ENCODE measurements around the gene MTERF4. TPM values are rescaled to one million over a fixed set of nuclear protein-coding genes. Genes with fewer than 3 reads are reported as not detected.
A peak's percentile ranks its signal among the peaks of the same experiment; 100 is the strongest.

MTERF4 gene
- polyA plus RNA-seq, 2 of the 4 experiments (the other 2 are of a cell fraction), result 44.9 to 47.1 TPM

DNA sequence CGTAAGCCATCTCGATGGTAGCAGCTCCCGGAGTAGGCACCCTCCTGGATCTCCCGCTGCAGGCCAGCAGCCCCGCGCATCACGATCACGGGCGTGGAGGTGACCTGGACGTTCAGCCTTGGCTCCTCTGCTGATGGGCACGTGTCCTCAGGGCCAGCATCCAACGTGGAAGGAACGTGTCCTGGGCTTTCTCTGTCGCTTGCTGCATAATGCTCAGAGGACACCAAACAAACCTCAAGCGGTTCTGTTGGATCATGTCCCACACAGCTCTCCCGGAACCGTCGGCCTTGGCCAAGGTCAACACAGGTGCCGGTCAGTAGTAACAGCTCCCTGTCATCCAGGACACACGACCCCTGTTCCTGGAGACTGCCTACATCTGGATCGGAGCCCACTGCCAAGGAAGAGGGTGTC is 24.1 kb upstream of the MTERF4 start (continued):
- no peak for TF ChIP-seq HEYL (CRISPR knock-in tag; IDR thresholded peaks at IDR 0.05)
- no peak for TF ChIP-seq MYC (IDR thresholded peaks at IDR 0.05; ENCODE audit: borderline replicate concordance, low read length)
- TF ChIP-seq, protein P1, sequence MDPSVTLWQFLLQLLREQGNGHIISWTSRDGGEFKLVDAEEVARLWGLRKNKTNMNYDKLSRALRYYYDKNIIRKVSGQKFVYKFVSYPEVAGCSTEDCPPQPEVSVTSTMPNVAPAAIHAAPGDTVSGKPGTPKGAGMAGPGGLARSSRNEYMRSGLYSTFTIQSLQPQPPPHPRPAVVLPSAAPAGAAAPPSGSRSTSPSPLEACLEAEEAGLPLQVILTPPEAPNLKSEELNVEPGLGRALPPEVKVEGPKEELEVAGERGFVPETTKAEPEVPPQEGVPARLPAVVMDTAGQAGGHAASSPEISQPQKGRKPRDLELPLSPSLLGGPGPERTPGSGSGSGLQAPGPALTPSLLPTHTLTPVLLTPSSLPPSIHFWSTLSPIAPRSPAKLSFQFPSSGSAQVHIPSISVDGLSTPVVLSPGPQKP (IDR thresholded peaks at IDR 0.05; ENCODE audit: low read depth, low read length), result no peak
- no peak for TF ChIP-seq ZFP36 (IDR thresholded peaks at IDR 0.05; ENCODE audit: borderline replicate concordance, partially characterized antibody)
- TF ChIP-seq ZC3H11A (IDR thresholded peaks at IDR 0.05), result no peak

DNA sequence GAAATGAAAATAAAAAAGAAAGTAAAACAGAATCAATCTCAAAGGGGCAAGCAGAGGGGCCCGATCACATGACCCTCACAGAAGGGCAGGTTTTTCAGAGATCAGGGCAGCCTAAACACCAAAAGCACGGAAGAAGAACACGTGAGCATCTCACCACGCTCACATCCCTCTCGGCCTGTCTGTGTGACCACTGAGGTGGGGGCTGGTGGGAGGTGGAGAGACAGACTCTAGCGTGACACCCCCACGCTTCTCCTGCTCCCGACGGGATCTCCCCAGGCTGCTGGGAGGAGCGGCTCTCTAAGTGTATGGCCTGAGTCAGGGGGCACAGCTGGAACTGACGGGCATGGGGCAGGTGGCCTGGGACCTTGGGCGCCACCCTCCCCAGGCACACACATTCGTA is 23.5 kb upstream of the MTERF4 start:
- DNase-seq (ENCODE audit: low read depth in 1 of 2, low spot score in 1 of 2), result no peak
- no peak overlapping the region for H3K4me2 ChIP-seq
- no peaks in the 10 kb centered on the region for H3K4me1 ChIP-seq
- ATAC-seq, result no peak
- TF ChIP-seq CBX8 (IDR thresholded peaks at IDR 0.05) (no peak), RCOR1 (IDR thresholded peaks at IDR 0.05; ENCODE audit: low read depth, low read length) (no peak), BHLHE40 (IDR thresholded peaks at IDR 0.05; ENCODE audit: low read depth, low read length) (no peak)
- no peak overlapping the region for H3K27ac ChIP-seq
- ChIA-PET POLR2A (no interaction called here), CTCF (interaction anchor here (0.6 kb wide), 1 partner anchor 275 kb away, joined by 3 read pairs; no protein-coding TSS in a partner anchor)
- no peak overlapping the region for H3K4me3 ChIP-seq
- no peaks in the 10 kb centered on the region for H3K9me3 ChIP-seq
- 95% methylated on average over 13 of the region's 13 CpGs for WGBS (ENCODE audit: missing lambda C conversion rate)
- FAIRE-seq, result no peak

DNA sequence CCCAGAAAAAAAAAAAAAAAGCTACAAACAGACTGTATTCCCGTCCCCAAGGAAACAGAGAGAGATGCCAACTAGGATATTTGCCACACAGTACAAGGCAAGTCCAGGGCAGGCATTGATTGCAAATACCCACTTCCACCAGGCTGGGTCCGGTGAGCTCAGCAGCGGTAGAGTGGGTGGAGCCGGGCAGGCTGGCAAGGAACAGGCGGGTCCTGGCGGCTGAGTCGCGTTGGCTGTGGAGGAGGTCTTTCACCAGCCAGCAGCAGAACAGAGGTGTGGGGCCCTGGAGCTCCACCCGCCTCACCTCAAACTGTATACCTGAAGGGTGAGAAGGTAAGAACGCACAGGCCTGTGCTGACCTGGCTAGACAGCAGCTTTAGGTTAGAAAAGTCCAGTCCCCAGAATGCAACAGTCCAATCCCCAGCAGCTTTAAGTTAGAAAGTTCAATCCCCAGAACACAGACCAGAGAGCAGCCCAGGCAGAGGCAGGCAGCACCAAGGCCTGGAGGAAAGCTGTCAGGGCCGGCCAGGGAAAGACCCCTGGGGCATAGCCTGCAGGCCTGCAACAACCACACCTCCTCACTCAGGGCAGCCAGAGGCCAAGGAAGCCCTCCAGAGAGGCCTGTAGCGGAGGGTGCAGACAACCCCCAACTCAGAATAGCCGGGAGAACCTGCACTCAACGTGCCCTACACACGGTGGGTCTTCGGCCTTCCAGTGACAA is 21.9 kb upstream of the MTERF4 start:
- TF ChIP-seq, protein P2, sequence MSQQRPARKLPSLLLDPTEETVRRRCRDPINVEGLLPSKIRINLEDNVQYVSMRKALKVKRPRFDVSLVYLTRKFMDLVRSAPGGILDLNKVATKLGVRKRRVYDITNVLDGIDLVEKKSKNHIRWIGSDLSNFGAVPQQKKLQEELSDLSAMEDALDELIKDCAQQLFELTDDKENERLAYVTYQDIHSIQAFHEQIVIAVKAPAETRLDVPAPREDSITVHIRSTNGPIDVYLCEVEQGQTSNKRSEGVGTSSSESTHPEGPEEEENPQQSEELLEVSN (IDR thresholded peaks at IDR 0.05; ENCODE audit: borderline replicate concordance, low read depth), result no peak
- TF ChIP-seq EHF (CRISPR knock-in tag; IDR thresholded peaks at IDR 0.05) (no peak), POLR2AphosphoS2 (conservative IDR thresholded peaks at IDR 0.05; ENCODE audit: low read length) (no peak), KDM1A (IDR thresholded peaks at IDR 0.05; ENCODE audit: low read depth) (no peak), CHD2 (IDR thresholded peaks at IDR 0.05; ENCODE audit: low read length, partially characterized antibody) (no peak), NFE2L2 (conservative IDR thresholded peaks at IDR 0.05; ENCODE audit: low read length) (no peak), MYC (IDR thresholded peaks at IDR 0.05; ENCODE audit: borderline replicate concordance, low read length) (no peak), BHLHE40 (IDR thresholded peaks at IDR 0.05; ENCODE audit: low read depth, low read length) (no peak), FOSB (CRISPR knock-in tag; IDR thresholded peaks at IDR 0.05) (no peak), CBX8 (IDR thresholded peaks at IDR 0.05) (no peak)
- TF ChIP-seq, protein P3, sequence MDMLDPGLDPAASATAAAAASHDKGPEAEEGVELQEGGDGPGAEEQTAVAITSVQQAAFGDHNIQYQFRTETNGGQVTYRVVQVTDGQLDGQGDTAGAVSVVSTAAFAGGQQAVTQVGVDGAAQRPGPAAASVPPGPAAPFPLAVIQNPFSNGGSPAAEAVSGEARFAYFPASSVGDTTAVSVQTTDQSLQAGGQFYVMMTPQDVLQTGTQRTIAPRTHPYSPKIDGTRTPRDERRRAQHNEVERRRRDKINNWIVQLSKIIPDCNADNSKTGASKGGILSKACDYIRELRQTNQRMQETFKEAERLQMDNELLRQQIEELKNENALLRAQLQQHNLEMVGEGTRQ (IDR thresholded peaks at IDR 0.05), result no peak
- CTCF ChIA-PET, result interaction anchor here (1.1 to 1.8 kb wide), 2 partner anchors 12 to 46 kb away, joined by 4 to 6 read pairs; no protein-coding TSS in a partner anchor
- Histone ChIP-seq H3K27ac (no peak overlapping the region), H3K9me3 (no peaks in the 10 kb centered on the region), H3K4me1 (no peaks in the 10 kb centered on the region), H3K4me2 (no peak overlapping the region), H3K4me3 (no peak overlapping the region)
- 91% methylated on average over 15 of the region's 16 CpGs for WGBS (ENCODE audit: missing lambda C conversion rate)
- POLR2A ChIA-PET, result interaction anchor here (1.1 kb wide), 1 partner anchor 22 kb away, joined by 3 read pairs; the partner anchor contains the start of gene MTERF4
- no peak for DNase-seq (ENCODE audit: low read depth in 1 of 2, low spot score in 1 of 2)
- FAIRE-seq, result no peak
- ATAC-seq, result peak; percentile 64 to 77; a peak in 5 of 6 replicates

DNA sequence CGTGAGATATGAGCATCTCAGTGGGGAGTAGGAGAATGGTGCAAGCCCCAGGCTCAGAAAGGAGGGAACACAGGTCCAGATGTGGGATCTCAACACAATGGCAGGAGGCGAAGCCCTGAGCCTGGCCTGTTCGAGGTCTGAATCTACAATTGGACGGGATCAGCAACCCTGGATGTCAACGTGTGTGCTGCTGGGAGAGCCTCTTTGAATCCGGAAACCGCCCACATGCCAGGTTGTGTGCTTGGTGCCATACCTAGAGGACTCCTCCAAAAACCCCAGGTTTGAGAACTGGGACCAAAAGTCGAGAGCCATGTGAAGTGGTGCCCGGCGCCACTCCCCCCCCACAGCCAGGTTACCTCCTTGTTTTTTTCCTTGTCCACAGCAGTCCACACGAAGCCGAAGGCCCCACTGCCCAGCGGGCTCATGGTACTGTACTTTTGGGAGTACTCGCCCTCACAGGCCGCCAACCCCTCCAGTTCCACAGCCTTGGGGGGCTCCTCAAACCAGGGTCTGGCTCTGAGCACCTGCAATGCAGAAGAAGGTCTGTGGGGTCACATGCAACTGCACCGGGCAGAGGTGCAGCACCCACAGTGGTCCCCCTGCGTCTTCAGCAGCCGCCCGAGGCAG is 20.4 kb upstream of the MTERF4 start:
- Histone ChIP-seq H3K27ac (no peak overlapping the region), H3K4me1 (no peaks in the 10 kb centered on the region), H3K9me3 (no peaks in the 10 kb centered on the region), H3K4me2 (no peak overlapping the region), H3K4me3 (no peak overlapping the region)
- no peak for ATAC-seq
- ChIA-PET CTCF (no interaction called here), POLR2A (no interaction called here)
- TF ChIP-seq BHLHE40 (IDR thresholded peaks at IDR 0.05; ENCODE audit: low read depth, low read length), result no peak
- no peak for TF ChIP-seq KDM1A (IDR thresholded peaks at IDR 0.05; ENCODE audit: low read depth)
- TF ChIP-seq NPAS2 (CRISPR knock-in tag; IDR thresholded peaks at IDR 0.05; ENCODE audit: borderline replicate concordance), result no peak
- TF ChIP-seq, protein P3 (IDR thresholded peaks at IDR 0.05), result no peak
- TF ChIP-seq ESRRA (IDR thresholded peaks at IDR 0.05; ENCODE audit: borderline replicate concordance, low read length), result no peak
- no peak for TF ChIP-seq ZFP36 (IDR thresholded peaks at IDR 0.05; ENCODE audit: borderline replicate concordance, partially characterized antibody)
- TF ChIP-seq KDM5A (IDR thresholded peaks at IDR 0.05), result no peak
- TF ChIP-seq RFX5 (IDR thresholded peaks at IDR 0.05), result no peak
- TF ChIP-seq, protein P4, sequence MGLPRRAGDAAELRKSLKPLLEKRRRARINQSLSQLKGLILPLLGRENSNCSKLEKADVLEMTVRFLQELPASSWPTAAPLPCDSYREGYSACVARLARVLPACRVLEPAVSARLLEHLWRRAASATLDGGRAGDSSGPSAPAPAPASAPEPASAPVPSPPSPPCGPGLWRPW (IDR thresholded peaks at IDR 0.05), result no peak
- TF ChIP-seq FOSB (CRISPR knock-in tag; IDR thresholded peaks at IDR 0.05), result no peak
- TF ChIP-seq TFCP2L1 (CRISPR knock-in tag; IDR thresholded peaks at IDR 0.05), result no peak
- DNase-seq (ENCODE audit: low read depth in 1 of 2, low spot score in 1 of 2), result no peak
- 93% methylated on average over 19 of the region's 19 CpGs for WGBS (ENCODE audit: missing lambda C conversion rate)
- FAIRE-seq, result no peak
